ENCODE measurements around the gene OR4M1.

DNA sequence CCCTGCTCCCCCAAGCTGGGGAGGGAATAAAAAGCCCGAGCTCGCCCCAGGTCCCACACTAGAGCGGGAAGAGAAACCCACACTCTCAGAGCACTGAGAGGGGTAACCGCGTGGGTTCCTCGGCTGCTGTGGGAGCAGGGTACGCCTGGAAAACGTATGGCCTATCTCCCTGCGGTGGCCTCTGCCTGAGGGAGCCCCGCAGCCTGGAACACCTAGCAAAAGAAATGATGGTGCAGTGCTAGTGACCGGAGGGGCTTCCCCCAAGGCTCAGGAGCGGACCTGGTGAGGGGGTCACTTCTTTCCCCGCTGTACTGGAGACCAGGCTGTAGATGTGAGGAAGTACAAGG lies 27.8 kb downstream of the OR4M1 start:
- TF ChIP-seq, protein P1, sequence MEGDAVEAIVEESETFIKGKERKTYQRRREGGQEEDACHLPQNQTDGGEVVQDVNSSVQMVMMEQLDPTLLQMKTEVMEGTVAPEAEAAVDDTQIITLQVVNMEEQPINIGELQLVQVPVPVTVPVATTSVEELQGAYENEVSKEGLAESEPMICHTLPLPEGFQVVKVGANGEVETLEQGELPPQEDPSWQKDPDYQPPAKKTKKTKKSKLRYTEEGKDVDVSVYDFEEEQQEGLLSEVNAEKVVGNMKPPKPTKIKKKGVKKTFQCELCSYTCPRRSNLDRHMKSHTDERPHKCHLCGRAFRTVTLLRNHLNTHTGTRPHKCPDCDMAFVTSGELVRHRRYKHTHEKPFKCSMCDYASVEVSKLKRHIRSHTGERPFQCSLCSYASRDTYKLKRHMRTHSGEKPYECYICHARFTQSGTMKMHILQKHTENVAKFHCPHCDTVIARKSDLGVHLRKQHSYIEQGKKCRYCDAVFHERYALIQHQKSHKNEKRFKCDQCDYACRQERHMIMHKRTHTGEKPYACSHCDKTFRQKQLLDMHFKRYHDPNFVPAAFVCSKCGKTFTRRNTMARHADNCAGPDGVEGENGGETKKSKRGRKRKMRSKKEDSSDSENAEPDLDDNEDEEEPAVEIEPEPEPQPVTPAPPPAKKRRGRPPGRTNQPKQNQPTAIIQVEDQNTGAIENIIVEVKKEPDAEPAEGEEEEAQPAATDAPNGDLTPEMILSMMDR (IDR thresholded peaks at IDR 0.05): no peak
- TF ChIP-seq EZH2 (IDR thresholded peaks at IDR 0.05; ENCODE audit: borderline replicate concordance, insufficient read depth, low read depth, low read length, poor library complexity, severe bottlenecking): no peak
